ENCODE data around the gene HECTD4. TPM values are rescaled to one million over a fixed set of nuclear protein-coding genes. Genes with fewer than 3 reads are reported as not detected.

The HECTD4 gene
- total RNA-seq, 1 experiment from 2014 or later: 31.2 TPM

DNA sequence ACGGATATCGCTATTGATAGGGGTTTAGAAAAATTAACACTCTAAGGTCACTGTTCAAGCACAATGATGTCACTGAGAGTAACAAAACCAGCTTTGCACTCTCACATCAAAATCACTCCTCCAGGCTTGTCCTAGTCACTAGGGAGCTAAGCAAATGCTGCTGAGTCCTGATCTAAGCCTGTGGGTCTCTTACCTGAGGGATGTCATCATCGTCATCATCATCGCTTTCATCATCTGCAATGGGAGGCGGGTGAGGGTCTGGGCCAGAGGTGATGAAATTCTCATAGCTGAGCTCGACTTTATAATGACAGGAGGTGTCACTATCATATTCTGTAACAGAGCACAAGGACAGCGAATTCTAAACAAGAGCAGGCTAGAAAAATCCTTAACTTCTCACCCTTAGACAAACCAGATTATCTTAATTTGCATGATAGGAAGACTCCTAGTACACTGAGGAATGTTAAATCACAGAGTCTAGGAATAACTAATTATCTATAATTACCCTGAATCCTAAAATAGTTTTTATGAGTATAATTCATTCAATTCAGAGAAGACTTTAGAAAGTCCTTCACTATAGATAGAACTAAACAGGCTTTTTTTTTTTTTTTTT lies 173.8 kb downstream of the HECTD4 start:
- Histone ChIP-seq H3K9me2 (ENCODE audit: insufficient read depth) (no peaks in the 10 kb centered on the region), H3K79me2 (ENCODE audit: insufficient read depth, low read length) (no peaks in the 10 kb centered on the region), H3K4me2 (ENCODE audit: low read length) (no peak overlapping the region), H3K4me3 (replicated peaks in 1 of 2; ENCODE audit: low read depth in 1 of 2, low read length in 2 of 2) (no peak overlapping the region), H3K9ac (ENCODE audit: low read length) (no peak overlapping the region), H4K20me1 (ENCODE audit: insufficient read depth) (no peaks in the 10 kb centered on the region), H3K9me3 (ENCODE audit: control insufficient read depth in 1 of 2, insufficient read depth in 1 of 2, low read depth in 1 of 2, low read length in 2 of 2) (no peaks in the 10 kb centered on the region), H3K27me3 (ENCODE audit: insufficient read depth, low read length) (no peaks in the 10 kb centered on the region), H3K4me1 (ENCODE audit: control insufficient read depth in 1 of 2, insufficient read depth in 2 of 2, low read length in 2 of 2) (no peaks in the 10 kb centered on the region), H3K36me3 (ENCODE audit: control insufficient read depth in 1 of 2, insufficient read depth in 2 of 2, low read length in 2 of 2) (peaks cover 5 to 11% of the 10 kb centered on the region in 2 experiments; a peak in 3 of 4 replicates), H2AFZ (ENCODE audit: low read depth, low read length, poor library complexity, severe bottlenecking) (no peak overlapping the region), H3K27ac (ENCODE audit: low read depth, low read length) (no peak overlapping the region)
- intact Hi-C loops (cut with micrococcal nuclease): no loop called here
- BruUV-seq (replicated peaks): no TSS peak
- DNase-seq (ENCODE audit: low read depth, low spot score) (no peak), ATAC-seq (no peak)
- RAD21 ChIA-PET (ENCODE audit: low non-redundant PET in 1 of 2, low total read pairs in 2 of 2, uncharacterized antibody in 2 of 2, unreplicated experiment in 2 of 2): no interaction called here
- POLR2A ChIA-PET: no interaction called here
- TF ChIP-seq, protein P1, sequence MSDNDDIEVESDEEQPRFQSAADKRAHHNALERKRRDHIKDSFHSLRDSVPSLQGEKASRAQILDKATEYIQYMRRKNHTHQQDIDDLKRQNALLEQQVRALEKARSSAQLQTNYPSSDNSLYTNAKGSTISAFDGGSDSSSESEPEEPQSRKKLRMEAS (IDR thresholded peaks at IDR 0.05): no peak
- no peak for TF ChIP-seq ZFX (IDR thresholded peaks at IDR 0.05)
- no peak for TF ChIP-seq YY1 (IDR thresholded peaks at IDR 0.05; ENCODE audit: extremely low read depth, insufficient replicate concordance, low read depth, low read length)
- no peak for TF ChIP-seq SRF (IDR thresholded peaks at IDR 0.05; ENCODE audit: low read depth)
- TF ChIP-seq ELF1 (IDR thresholded peaks at IDR 0.05; ENCODE audit: borderline replicate concordance, low read depth): no peak
- no peak for TF ChIP-seq TCF7L2 (IDR thresholded peaks at IDR 0.05; ENCODE audit: borderline replicate concordance, extremely low read depth, insufficient read depth, insufficient read length)
- TF ChIP-seq EZH2phosphoT487 (IDR thresholded peaks at IDR 0.05; ENCODE audit: borderline replicate concordance): no peak
- no peak for TF ChIP-seq FOSL1 (IDR thresholded peaks at IDR 0.05; ENCODE audit: low read depth)
- TF ChIP-seq ZNF274 (IDR thresholded peaks at IDR 0.05; ENCODE audit: low read depth, low read length): no peak
- TF ChIP-seq EGR1 (IDR thresholded peaks at IDR 0.05; ENCODE audit: low read depth): no peak
- TF ChIP-seq, protein P2, sequence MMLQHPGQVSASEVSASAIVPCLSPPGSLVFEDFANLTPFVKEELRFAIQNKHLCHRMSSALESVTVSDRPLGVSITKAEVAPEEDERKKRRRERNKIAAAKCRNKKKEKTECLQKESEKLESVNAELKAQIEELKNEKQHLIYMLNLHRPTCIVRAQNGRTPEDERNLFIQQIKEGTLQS (IDR thresholded peaks at IDR 0.05): no peak
- TF ChIP-seq POLR2AphosphoS5 (IDR thresholded peaks at IDR 0.05; ENCODE audit: low read depth, low read length): no peak
- CTCF ChIA-PET: interaction anchor here (2.2 kb wide), 1 partner anchor 10 kb away, joined by 8 read pairs; no protein-coding TSS in a partner anchor
